ENCODE data around the gene SMAD1.
"Not testable (repeated sequence)": the region's sequence is repeated elsewhere in the genome, so short reads cannot be mapped to it uniquely, and the experiment has no call there.

The SMAD1 gene

GRCh38 chr4:145530662-145531061 is 49.0 kb downstream of the SMAD1 start:
- H3K4me2 ChIP-seq (ENCODE audit: low read length) = no peak overlapping the region
- no peak overlapping the region for H4K8ac ChIP-seq (ENCODE audit: low read depth, low read length)
- no peak overlapping the region for H3K18ac ChIP-seq (ENCODE audit: low read length)
- no peak overlapping the region for H3K27ac ChIP-seq (ENCODE audit: low read depth, low read length)
- H3K4me3 ChIP-seq (ENCODE audit: low read length) = no peak overlapping the region
- WGBS (ENCODE audit: extremely low coverage, insufficient coverage, low lambda C conversion rate) = no CpG with 5 or more reads among the region's 1 CpG
- no peak overlapping the region for H2BK5ac ChIP-seq (ENCODE audit: low read length)
- no peak for DNase-seq
- H3K79me2 ChIP-seq (ENCODE audit: control insufficient read depth, insufficient read depth, low read length) = peaks cover 4% of the 10 kb centered on the region
- no peak overlapping the region for H2AK5ac ChIP-seq (ENCODE audit: low read length)
- H3K4ac ChIP-seq (ENCODE audit: low read depth, low read length) = no peak overlapping the region
- H2BK120ac ChIP-seq (ENCODE audit: low read depth, low read length) = no peak overlapping the region
- no peak overlapping the region for H2BK15ac ChIP-seq (replicated peaks; ENCODE audit: low read depth)
- H3K56ac ChIP-seq (ENCODE audit: low read length) = no peak overlapping the region
- H3K36me3 ChIP-seq (ENCODE audit: control insufficient read depth, insufficient read depth, low read length) = no peaks in the 10 kb centered on the region
- peaks cover under 1% of the 10 kb centered on the region for H3K4me1 ChIP-seq (ENCODE audit: control insufficient read depth, low read depth, low read length)
- no peak overlapping the region for H3K9ac ChIP-seq (ENCODE audit: low read length)
- no peak overlapping the region for H3K23ac ChIP-seq (ENCODE audit: low read length)
- peaks cover 10% of the 10 kb centered on the region for H3K79me1 ChIP-seq (ENCODE audit: low read length)
- no peaks in the 10 kb centered on the region for H3K27me3 ChIP-seq (ENCODE audit: insufficient read depth, low read length, poor library complexity)
- no peak overlapping the region for H4K5ac ChIP-seq (ENCODE audit: low read length)

GRCh38 chr4:145531223-145531622 is 49.6 kb downstream of the SMAD1 start:
- no peak overlapping the region for H2BK15ac ChIP-seq (replicated peaks; ENCODE audit: low read depth)
- no peak overlapping the region for H3K27ac ChIP-seq (ENCODE audit: low read depth, low read length)
- H4K5ac ChIP-seq (ENCODE audit: low read length) = no peak overlapping the region
- no peaks in the 10 kb centered on the region for H3K4me1 ChIP-seq (ENCODE audit: control insufficient read depth, low read depth, low read length)
- no CpG with 5 or more reads among the region's 2 CpGs for WGBS (ENCODE audit: extremely low coverage, insufficient coverage, low lambda C conversion rate)
- no peak overlapping the region for H2AK5ac ChIP-seq (ENCODE audit: low read length)
- no peak overlapping the region for H2BK5ac ChIP-seq (ENCODE audit: low read length)
- no peak overlapping the region for H3K4me2 ChIP-seq (ENCODE audit: low read length)
- no peak for DNase-seq
- H3K4me3 ChIP-seq (ENCODE audit: low read length) = no peak overlapping the region
- no peak overlapping the region for H3K4ac ChIP-seq (ENCODE audit: low read depth, low read length)
- H3K23ac ChIP-seq (ENCODE audit: low read length) = peak overlapping the region; percentile 30
- no peak overlapping the region for H2BK120ac ChIP-seq (ENCODE audit: low read depth, low read length)
- no peaks in the 10 kb centered on the region for H3K36me3 ChIP-seq (ENCODE audit: control insufficient read depth, insufficient read depth, low read length)
- H3K56ac ChIP-seq (ENCODE audit: low read length) = no peak overlapping the region
- no peak overlapping the region for H4K8ac ChIP-seq (ENCODE audit: low read depth, low read length)
- no peak overlapping the region for H3K18ac ChIP-seq (ENCODE audit: low read length)
- peaks cover 2% of the 10 kb centered on the region for H3K27me3 ChIP-seq (ENCODE audit: insufficient read depth, low read length, poor library complexity)
- no peak overlapping the region for H3K9ac ChIP-seq (ENCODE audit: low read length)
- peaks cover 4% of the 10 kb centered on the region for H3K79me2 ChIP-seq (ENCODE audit: control insufficient read depth, insufficient read depth, low read length)
- H3K79me1 ChIP-seq (ENCODE audit: low read length) = peaks cover 10% of the 10 kb centered on the region

DNA sequence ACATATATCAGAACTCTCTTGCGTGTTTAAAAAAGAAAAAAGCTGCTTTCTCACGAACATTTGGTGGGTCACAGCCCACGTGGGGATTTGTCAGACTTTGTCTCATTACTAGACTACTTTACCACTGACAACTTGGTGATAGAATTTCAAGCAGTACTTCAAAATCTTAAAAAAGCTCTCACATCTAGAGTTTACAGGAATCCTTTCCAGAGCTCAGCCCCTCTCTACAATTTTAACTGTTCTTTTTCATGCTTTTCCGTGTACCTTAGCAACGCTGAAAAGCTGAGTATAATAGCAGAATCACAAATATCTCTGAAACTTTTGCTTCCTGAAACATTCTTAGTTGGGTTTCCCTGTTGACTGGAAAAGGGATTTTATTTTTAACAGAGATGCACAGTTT is 50.2 kb downstream of the SMAD1 start:
- no peak overlapping the region for H4K8ac ChIP-seq (ENCODE audit: low read depth, low read length)
- no peak overlapping the region for H3K4me3 ChIP-seq (ENCODE audit: low read length)
- H3K18ac ChIP-seq (ENCODE audit: low read length) = no peak overlapping the region
- H3K23ac ChIP-seq (ENCODE audit: low read length) = no peak overlapping the region
- no peak overlapping the region for H2BK15ac ChIP-seq (replicated peaks; ENCODE audit: low read depth)
- H3K56ac ChIP-seq (ENCODE audit: low read length) = no peak overlapping the region
- H2BK120ac ChIP-seq (ENCODE audit: low read depth, low read length) = no peak overlapping the region
- DNase-seq = no peak
- WGBS (ENCODE audit: extremely low coverage, insufficient coverage, low lambda C conversion rate) = no CpG with 5 or more reads among the region's 5 CpGs
- H3K27ac ChIP-seq (ENCODE audit: low read depth, low read length) = no peak overlapping the region
- H3K36me3 ChIP-seq (ENCODE audit: control insufficient read depth, insufficient read depth, low read length) = no peaks in the 10 kb centered on the region
- H3K4me2 ChIP-seq (ENCODE audit: low read length) = no peak overlapping the region
- no peak overlapping the region for H4K5ac ChIP-seq (ENCODE audit: low read length)
- H2BK5ac ChIP-seq (ENCODE audit: low read length) = no peak overlapping the region
- H3K27me3 ChIP-seq (ENCODE audit: insufficient read depth, low read length, poor library complexity) = peaks cover 2% of the 10 kb centered on the region
- H3K9ac ChIP-seq (ENCODE audit: low read length) = no peak overlapping the region
- peaks cover 9% of the 10 kb centered on the region for H3K79me1 ChIP-seq (ENCODE audit: low read length)
- no peaks in the 10 kb centered on the region for H3K4me1 ChIP-seq (ENCODE audit: control insufficient read depth, low read depth, low read length)
- peaks cover 4% of the 10 kb centered on the region for H3K79me2 ChIP-seq (ENCODE audit: control insufficient read depth, insufficient read depth, low read length)
- H3K4ac ChIP-seq (ENCODE audit: low read depth, low read length) = no peak overlapping the region
- no peak overlapping the region for H2AK5ac ChIP-seq (ENCODE audit: low read length)

- H3K9ac ChIP-seq (ENCODE audit: low read length) = no peak overlapping the region
- no peak overlapping the region for H3K4me2 ChIP-seq (ENCODE audit: low read length)
- H2AK5ac ChIP-seq (ENCODE audit: low read length) = no peak overlapping the region
- H2BK15ac ChIP-seq (replicated peaks; ENCODE audit: low read depth) = no peak overlapping the region
- peaks cover 2% of the 10 kb centered on the region for H3K27me3 ChIP-seq (ENCODE audit: insufficient read depth, low read length, poor library complexity)
- no peak overlapping the region for H4K5ac ChIP-seq (ENCODE audit: low read length)
- no peak overlapping the region for H2BK5ac ChIP-seq (ENCODE audit: low read length)
- no peak overlapping the region for H3K23ac ChIP-seq (ENCODE audit: low read length)
- no peak overlapping the region for H3K27ac ChIP-seq (ENCODE audit: low read depth, low read length)
- no peak overlapping the region for H2BK120ac ChIP-seq (ENCODE audit: low read depth, low read length)
- peaks cover 11% of the 10 kb centered on the region for H3K79me1 ChIP-seq (ENCODE audit: low read length)
- no peak overlapping the region for H3K56ac ChIP-seq (ENCODE audit: low read length)
- H4K8ac ChIP-seq (ENCODE audit: low read depth, low read length) = no peak overlapping the region
- no peak overlapping the region for H3K4ac ChIP-seq (ENCODE audit: low read depth, low read length)
- H3K79me2 ChIP-seq (ENCODE audit: control insufficient read depth, insufficient read depth, low read length) = peaks cover 4% of the 10 kb centered on the region
- no CpG with 5 or more reads among the region's 4 CpGs for WGBS (ENCODE audit: extremely low coverage, insufficient coverage, low lambda C conversion rate)
- no peak overlapping the region for H3K18ac ChIP-seq (ENCODE audit: low read length)
- no peaks in the 10 kb centered on the region for H3K36me3 ChIP-seq (ENCODE audit: control insufficient read depth, insufficient read depth, low read length)
- DNase-seq = no peak
- H3K4me1 ChIP-seq (ENCODE audit: control insufficient read depth, low read depth, low read length) = no peaks in the 10 kb centered on the region
- no peak overlapping the region for H3K4me3 ChIP-seq (ENCODE audit: low read length)
These were observed 51.3 kb downstream of the SMAD1 start for GRCh38 chr4:145533001-145533400.

GRCh38 chr4:145533415-145533814 is 51.8 kb downstream of the SMAD1 start:
- not testable (repeated sequence) for H2BK15ac ChIP-seq (replicated peaks; ENCODE audit: low read depth); H3K9ac ChIP-seq (ENCODE audit: low read length); H3K4me2 ChIP-seq (ENCODE audit: low read length); H3K4me1 ChIP-seq (ENCODE audit: control insufficient read depth, low read depth, low read length); H4K5ac ChIP-seq (ENCODE audit: low read length); H3K27ac ChIP-seq (ENCODE audit: low read depth, low read length); H3K4ac ChIP-seq (ENCODE audit: low read depth, low read length); H2AK5ac ChIP-seq (ENCODE audit: low read length); H3K56ac ChIP-seq (ENCODE audit: low read length); DNase-seq; H3K4me3 ChIP-seq (ENCODE audit: low read length); H4K8ac ChIP-seq (ENCODE audit: low read depth, low read length); H3K79me2 ChIP-seq (ENCODE audit: control insufficient read depth, insufficient read depth, low read length); H2BK5ac ChIP-seq (ENCODE audit: low read length); H3K27me3 ChIP-seq (ENCODE audit: insufficient read depth, low read length, poor library complexity); H3K23ac ChIP-seq (ENCODE audit: low read length); H3K36me3 ChIP-seq (ENCODE audit: control insufficient read depth, insufficient read depth, low read length); H3K18ac ChIP-seq (ENCODE audit: low read length); H2BK120ac ChIP-seq (ENCODE audit: low read depth, low read length)
- H3K79me1 ChIP-seq (ENCODE audit: low read length) = peaks cover 11% of the 10 kb centered on the region
- no CpG with 5 or more reads among the region's 3 CpGs for WGBS (ENCODE audit: extremely low coverage, insufficient coverage, low lambda C conversion rate)

DNA sequence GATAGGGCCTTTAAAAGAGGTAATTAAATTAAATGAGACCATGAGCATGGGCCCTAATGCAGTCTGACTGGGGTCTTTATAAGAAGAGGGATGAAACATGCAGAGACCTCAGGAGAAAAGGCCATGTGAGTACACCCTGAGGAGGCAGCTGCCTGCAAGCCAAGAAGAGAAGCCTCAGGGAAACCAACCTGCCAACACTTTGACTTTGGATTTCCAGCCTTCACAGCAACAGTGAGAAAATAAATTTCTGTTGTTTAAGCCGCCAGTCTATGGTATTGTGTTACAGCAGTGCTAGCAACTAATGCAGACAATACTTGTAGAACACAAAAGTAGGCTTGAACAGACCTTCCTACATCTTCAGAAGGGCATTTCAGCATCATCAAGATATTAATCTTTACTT is 52.3 kb downstream of the SMAD1 start:
- Histone ChIP-seq H2BK5ac (ENCODE audit: low read length) (no peak overlapping the region), H3K4ac (ENCODE audit: low read depth, low read length) (no peak overlapping the region), H4K8ac (ENCODE audit: low read depth, low read length) (no peak overlapping the region), H2BK15ac (replicated peaks; ENCODE audit: low read depth) (no peak overlapping the region), H3K79me1 (ENCODE audit: low read length) (peaks cover 9% of the 10 kb centered on the region), H3K23ac (ENCODE audit: low read length) (no peak overlapping the region), H3K18ac (ENCODE audit: low read length) (no peak overlapping the region), H2AK5ac (ENCODE audit: low read length) (no peak overlapping the region), H3K9ac (ENCODE audit: low read length) (no peak overlapping the region), H4K5ac (ENCODE audit: low read length) (no peak overlapping the region), H3K4me1 (ENCODE audit: control insufficient read depth, low read depth, low read length) (no peaks in the 10 kb centered on the region), H2BK120ac (ENCODE audit: low read depth, low read length) (no peak overlapping the region), H3K27me3 (ENCODE audit: insufficient read depth, low read length, poor library complexity) (peaks cover 2% of the 10 kb centered on the region), H3K56ac (ENCODE audit: low read length) (no peak overlapping the region), H3K4me3 (ENCODE audit: low read length) (no peak overlapping the region), H3K79me2 (ENCODE audit: control insufficient read depth, insufficient read depth, low read length) (peaks cover 2% of the 10 kb centered on the region), H3K36me3 (ENCODE audit: control insufficient read depth, insufficient read depth, low read length) (no peaks in the 10 kb centered on the region), H3K27ac (ENCODE audit: low read depth, low read length) (no peak overlapping the region), H3K4me2 (ENCODE audit: low read length) (no peak overlapping the region)
- no CpG with 5 or more reads among the region's 1 CpG for WGBS (ENCODE audit: extremely low coverage, insufficient coverage, low lambda C conversion rate)
- no peak for DNase-seq
